ENCODE results near the gene PPP5C.
"Not testable (repeated sequence)": the region's sequence is repeated elsewhere in the genome, so short reads cannot be mapped to it uniquely, and the experiment has no call there.

Gene PPP5C

DNA sequence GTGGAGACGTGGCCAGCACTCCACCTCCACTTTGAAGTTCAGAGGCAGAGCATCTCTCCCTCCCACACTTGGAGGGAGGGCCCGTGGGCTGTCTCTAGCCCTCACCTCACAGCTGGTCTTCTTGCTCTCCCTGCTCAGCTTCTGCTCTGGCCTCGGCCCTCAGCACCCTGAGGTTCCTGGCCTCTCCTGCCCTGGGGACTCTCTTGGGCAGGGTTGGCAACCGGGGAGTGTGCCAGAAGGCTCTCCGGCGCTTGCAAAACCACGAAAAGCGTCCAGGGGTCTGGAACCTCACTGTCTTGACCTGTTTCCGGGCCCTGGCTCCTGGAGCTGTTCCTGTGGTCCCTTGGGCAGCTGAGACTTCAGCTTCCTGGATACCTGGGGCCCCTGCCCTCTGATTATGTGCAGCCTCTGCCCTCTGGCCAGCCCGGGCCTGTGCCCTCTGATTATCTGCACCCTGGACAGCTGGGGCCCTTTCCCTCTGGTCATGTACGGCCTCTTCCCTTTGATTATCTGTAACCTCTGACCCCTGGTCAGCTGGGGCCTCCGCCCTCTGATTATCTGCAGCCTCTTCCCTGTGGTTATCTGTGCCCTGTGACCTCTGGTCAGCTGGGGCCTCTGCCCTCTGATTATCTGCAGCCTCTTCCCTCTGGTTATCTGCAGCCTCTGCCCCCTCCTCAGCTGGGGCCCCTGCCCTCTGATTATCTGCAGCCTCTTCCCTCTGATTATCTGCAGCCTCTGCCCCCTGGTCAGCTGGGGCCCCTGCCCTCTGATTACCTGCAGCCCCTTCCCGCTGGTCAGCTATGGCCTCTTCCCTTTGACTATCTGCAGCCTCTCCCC, 64.4 kb downstream of the PPP5C start:
- no peak for DNase-seq

DNA sequence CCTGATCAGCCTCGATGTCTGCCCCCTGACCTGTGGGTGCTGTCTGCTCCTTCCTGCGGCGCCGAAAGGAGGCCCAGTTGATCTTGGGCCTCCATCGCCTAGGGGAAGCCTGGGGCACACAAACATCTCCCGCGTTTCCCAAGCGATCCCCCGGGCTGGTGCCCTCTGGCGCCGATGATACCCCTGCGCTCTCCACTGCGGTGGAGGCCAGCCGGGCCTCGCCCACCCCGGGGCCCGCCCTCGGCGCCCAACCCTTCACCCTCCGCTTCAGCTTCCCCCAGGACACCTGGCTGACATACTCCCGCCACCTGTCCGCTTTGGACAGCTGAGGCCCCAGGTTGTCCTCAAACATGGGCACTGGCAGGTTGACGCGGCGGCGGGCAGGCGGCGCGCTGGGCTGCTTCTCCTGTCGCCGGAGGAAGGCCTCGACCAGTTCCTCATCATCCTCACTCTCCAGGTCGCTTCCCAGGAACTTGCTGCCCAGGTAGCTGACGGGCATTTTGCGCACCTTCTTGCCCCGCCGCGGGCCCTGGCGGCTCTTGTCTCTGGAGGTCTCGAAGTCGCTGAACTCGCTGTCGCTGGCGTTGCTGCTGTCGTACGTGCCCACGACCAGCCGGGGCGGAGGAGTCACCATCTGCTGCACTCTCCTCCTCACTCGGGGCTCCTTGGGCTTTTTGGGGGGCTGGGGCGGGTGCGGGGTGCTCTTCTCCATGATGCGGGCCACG, 65.2 kb downstream of the PPP5C start:
- no peak for DNase-seq

DNA sequence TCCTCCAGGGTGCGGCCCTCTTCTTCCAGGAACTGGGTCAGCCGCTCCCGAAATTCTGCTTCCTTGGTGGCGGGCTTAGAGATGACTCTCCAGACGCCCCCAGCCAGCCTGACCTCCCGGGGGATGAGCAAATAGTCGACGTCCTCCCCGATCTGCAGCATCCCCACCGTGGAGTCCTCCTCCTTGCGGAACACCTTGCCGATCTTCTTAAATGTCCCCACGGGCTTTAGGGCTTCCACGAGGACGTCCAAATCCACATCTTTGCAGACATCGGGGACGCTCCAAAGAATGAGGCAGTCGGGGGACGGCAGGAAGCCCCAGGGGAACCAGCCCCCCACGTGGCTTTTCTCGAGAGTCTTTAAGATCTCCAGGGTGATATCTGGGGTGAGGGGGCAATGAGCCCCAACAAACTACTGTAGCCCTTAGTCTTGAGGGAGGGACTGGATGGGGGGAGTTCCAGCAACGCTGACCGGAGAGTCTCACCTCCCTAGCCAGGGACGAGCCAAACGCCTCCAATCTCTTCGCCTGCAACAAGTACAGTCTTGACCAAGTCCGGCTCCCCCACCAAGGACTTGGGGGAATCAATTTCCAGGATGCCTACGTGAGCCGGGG, 65.9 kb downstream of the PPP5C start:
- no peak for DNase-seq

DNA sequence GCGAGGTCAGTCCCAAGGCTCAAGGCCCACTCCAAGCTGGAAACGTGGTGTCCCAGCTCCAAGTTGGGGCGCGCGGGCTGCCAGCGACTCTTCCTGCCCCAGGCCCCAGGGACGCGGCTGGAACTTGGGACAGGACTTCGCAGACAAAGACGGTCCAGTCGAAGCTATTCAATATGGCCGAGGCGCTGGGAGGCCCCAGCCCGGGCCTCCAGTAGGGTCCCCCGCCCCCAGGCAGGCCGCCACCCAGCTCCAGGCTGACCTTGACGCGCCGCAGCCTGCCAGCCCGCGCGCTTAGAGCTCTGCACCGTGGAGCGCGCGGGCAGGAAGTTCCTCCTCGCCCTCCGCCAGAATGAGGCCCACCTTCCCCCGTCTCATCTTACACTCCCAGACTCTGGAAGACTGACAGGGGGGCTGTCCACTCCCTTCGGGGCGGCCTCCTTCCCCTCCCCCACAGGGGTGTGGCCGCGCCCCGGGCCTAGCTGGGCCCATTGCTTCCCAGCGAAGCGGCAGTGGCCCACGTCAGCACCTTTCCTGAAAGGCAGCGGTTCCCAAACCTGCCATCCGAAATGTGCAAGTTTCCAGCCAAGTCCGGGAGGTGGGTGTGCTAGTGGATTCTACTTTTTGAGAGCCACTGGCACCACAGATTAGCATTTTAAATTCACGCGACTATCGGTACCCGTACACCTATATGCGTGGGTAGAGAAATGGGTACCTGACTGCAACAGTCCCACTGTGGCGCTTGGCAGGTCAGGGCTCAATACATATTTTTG, 66.6 kb downstream of the PPP5C start, which contains the start of gene CCDC8:
CCDC8 (minus strand) TSS at position 303 of the 770 bp plus-strand sequence. CDS start 754 bp downstream, outside the sequence.
- DNase-seq = peak; percentile 74

DNA sequence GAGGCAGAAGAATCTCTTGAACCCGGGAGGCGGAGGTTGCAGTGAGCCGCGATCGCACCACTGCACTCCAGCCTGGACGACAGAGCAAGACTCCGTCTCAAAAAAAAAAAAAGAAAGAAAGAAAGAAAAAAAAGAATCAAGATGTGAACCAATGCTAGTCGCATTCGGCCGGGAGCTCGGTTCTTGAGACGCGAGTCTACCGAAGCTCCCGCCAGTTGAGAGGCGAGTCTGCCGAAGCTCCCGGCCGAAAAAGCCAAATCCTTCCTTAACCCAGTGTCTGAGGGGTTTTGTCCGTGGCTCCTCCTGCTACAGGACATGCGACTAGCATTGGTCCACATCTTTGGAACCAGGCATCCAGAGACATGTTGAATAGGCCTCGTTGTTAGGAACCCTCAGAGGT, 68.0 kb downstream of the PPP5C start:
- not testable (repeated sequence) for DNase-seq

DNA sequence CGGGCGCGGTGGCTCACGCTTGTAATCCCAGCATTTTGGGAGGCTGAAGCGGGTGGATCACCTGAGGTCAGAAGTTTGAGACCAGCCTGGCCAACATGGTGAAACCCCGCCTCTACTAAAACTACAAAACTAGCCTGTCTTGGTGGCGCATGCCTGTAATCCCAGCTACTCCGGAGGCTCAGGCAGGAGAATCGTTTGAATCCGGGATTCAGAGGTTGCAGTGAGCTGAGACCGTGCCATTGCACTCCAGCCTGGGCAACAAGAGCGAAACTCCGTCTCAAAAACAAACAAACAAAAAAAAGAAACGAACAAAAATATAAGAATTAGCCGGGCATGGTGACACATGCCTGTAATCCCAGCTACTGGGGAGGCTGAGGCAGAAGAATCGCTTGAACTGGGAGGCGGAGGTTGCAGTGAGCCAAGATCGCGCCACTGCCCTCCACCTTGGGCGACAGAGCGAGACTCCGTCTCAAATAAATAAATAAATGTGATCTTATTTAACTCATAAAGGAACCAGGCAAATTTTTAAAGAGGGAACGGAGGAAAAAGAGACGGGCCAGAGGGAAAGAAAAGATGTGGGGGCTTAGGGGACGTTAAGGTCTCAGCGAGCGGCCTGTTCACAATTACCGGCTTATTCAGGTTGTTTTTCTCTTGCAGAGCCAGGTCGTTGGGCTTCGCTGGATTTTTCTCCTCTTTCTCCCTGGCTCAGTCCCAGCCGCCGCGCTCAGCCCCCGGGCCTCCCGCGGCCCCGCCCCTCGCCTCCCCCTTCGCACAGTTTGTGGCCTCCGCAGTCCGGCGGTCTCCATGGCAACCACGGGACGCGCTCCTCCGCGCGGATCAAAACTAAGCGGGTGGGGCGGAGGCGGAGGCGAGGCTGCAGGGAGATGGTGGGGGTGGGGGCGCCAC, 69.2 kb downstream of the PPP5C start:
- peak; percentile 74 for DNase-seq

DNA sequence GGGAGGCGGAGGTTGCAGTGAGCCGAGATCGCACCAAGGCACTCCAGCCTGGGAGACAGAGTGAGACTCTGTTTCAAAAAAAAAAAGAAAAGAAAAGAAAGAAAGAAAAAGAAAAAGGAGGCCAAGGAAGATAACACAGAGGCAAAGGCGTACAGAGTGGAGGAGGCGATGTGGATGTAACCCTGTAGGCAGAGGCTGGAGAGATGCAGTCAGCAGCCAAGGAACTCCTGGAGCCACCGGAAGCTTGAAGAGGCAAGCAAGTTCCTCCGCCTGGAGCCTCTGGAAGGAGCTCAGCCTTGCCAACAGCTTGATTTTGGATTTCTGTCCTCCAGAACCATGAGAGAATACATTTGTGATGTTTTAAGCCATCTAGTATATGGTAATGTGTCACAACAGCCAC, 73.2 kb downstream of the PPP5C start:
- DNase-seq = no peak

DNA sequence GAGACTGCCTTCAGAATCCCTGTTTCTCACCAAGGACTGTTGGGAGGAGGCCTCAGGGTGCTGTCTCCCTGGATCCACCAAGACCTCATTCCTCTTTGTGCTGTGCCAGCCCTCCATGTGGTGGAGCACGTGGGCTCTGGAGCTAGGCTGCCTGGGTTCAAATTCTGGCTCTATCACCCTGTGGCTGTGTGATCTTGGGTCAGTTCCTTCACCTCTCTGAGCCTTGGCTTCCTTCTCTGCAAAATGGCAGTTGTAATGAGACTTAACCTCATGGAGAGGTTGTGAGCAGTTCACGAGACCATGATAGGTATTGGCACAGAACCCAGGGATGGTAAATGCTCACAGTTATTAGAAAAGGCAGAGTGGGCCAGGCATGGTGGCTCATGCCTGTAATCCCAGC, 75.5 kb downstream of the PPP5C start:
- no peak for DNase-seq

DNA sequence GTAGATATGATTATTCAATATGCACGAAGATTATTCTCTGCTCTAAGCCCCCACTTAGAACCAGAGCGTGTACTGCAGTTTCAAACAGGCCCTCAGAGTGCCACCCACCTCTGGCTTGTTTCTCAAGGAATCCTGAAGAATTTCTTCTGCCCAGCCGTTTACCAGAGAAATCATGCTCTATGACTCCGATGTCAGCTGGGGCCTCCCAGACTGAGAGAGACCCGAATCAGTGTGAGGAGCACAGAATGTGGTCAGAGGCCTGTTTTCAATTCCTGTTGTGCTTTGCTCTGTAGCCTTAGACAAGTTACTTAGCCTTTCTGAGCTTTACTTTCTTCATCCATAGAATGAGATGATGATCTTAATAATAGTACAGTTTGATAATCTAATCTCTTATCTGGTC, 76.3 kb downstream of the PPP5C start:
- DNase-seq = no peak

DNA sequence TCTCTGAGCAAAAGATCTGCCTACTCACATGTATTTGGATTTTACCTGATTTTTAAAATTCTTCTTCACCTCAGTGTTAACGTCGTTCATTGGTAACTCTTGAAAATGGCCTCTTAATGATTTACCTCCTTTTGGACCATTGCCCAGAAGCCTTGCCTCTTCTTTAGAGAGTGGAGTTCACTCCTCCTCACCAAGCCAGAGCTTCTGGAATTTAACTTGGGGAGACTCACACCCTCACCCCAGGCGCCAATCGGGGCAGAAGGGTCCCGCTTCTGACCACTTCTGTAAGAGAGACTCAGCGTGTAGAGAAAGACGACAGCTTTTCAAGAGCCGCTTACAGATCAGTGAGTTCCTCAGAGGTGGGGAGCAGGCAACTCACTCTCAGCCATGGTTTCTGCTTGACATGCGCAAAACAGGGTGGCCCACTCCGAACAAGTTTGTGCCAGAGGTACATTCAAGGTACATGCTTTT, 79.2 kb downstream of the PPP5C start:
- DNase-seq = peak; percentile 63

DNA sequence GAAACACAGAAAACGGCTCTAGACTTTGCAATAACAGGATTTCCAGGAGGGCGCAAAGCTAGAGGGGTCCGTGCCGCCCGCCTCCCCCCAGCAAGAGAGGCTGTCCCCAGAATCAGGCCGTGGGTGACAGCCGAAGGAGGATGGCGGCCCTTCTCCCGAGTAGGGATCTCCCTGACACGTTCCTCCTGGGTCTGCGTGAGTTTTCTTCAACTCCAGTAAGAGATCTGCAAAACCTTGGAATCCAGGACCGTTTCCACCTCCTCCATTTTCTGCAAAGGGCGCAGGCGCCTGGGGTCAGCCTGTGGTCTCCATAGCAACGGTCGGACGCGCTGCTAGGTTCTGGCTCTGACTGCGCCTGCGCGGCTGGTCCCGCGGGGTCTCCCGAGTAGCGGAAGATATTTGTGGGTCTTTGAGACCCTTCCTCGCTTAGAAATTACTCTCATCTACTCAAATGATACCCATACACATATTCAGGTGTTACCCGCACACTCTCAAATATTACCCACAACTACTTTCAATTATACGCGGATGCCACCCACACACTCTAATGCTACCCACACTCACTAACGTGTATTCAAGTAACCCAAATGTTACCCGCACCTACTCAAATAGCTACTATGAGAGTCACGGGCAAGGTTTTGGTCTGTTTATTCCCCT, 79.7 kb downstream of the PPP5C start:
- DNase-seq = peak; percentile 67

DNA sequence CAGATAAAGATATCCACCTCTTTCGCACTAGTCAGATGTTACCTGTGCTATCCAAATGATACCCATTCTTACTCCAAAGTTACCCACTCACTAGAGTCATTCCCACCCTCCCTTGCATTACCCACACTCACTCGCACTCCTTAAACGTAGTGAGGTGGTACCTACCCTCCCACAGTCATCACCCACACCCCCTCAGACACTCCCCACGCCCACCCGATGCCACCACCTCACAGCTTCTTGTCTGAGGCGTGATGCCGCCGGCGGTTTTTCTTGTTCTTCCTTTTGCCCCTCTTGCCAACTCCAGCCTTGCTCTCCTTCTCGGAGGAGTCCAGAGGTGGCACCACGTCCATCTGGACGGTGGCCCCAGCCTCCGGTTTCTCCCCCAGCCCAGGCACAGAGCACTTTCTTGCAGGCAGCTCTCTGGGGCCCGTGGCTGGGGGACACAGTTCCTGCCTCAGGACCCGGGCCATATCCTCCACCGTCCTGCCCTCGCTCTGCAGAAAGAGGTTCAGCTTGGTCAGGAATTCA, 80.7 kb downstream of the PPP5C start:
- DNase-seq = no peak

DNA sequence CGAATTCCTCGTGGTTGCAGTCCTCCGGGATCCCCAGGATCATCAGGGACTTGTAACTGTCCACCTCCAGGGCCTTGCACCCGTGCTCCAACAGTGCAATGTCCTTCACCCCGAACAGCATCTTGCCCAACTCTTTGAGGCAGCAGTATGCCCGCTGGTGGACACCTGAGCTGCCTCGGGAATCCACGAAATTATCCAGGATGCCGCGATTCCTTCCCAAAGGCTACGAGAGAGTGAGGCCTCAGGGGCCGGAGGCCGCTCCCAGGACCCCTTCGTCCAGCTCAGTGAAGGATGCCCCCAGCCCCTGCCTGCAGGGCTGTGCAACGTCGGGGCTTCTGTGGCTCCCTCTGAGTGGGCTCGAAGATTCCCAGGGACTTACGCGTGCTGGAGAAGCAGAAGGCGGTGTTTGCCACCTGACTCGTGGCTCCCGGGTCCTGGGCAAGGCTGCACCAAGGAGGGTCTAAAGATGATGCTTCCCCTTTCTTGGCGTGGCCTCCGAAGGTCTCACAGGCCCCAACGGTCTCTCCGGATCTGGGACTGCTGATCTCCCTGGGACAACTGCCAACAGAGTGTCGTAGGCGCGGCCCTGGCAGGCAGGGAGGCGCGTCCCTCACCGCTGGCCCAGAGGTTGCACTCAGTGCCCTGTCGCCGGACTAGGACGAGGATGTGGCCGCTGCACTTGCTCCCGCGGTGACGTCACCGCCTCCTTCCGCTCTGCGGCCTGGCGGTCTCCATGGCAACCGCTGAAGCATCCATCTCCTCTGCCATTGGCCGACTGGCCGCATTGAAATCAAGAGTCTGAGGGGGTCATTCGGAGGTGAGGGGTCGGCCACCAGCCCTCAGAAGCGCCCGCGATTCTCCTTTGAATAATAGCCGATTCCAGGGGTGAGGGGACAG, 81.6 kb downstream of the PPP5C start, which contains the start of gene PNMA8C:
PNMA8C (minus strand) TSS at position 698 of the 897 bp plus-strand sequence; CDS start at position 121, 577 bp downstream.
- peak; percentile 35 for DNase-seq

DNA sequence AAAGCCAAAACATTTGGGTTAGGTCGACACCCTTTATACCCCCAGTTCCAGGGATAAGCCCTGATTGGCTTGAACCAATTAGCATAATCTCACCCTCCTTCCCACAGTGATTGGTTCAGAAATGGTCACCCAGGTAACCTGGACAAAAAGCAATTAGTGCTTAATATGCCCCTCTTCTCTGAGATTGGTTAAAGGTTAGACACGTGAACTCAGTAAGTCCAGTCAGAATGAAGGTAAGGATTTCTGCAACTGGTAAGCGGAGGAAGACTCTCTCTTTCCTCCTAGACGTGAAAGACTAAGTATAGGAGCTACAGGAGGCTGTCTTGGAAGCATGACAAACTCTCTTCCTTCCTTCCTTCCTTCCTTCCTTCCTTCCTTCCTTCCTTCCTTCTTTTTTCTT, 83.1 kb downstream of the PPP5C start:
- DNase-seq = no peak

DNA sequence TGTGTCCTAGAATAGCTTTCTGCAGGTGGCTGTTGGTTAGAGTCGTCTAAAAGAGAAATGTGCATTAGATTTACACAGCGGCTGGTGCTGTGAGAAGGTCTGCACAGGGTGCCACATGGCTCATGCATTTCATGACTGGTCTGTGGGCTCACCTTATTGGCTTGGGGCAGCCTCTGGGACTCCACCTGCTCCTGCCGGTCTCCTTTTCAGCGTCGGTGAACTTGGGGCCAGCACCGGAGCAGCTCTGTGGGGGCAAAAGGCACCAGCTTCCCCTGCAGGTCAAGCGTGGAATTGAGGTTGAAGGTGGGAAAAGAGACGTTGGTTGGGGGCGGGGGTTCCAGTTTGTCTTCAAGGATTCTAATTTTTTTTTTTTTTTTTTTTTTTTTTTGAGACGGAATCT, 84.9 kb downstream of the PPP5C start:
- DNase-seq = no peak

DNA sequence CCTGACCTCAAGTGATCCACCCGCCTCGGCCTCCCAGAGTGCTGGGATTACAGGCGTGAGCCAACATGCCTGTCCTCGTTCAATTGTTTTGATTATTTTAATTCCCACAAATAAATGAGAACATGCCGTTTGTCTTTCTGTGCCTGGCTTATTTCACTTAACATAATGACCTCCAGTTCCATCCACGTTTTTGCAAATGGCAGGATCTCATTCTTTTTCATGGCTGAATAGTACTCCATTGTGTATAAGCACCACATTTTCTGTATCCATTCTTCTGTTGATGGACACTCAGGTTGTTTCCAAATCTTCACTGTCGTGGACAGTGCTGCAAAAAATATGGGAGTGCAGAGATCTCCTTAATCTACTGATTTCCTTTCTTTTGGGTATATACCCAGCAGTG, 86.6 kb downstream of the PPP5C start:
- DNase-seq = not testable (repeated sequence)

DNA sequence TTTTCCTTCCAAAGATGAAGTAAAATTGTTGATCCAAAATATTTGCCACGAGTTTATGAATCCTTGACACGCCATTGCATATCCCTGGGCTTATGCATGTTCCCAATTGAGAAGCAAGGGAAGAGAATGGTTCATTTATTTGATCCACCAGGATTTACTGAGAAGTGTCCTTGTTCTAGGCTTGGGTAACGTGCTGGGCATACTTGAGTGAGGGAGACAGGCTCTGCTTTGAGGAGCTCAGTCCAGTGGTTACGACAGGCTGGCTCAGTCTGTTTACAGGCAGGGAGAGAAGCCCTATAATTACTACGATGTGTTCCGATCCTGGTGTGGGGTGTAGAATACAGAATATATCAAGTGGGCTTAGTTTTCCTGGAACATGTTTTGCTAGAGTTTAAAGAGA, 88.1 kb downstream of the PPP5C start:
- no peak for DNase-seq

DNA sequence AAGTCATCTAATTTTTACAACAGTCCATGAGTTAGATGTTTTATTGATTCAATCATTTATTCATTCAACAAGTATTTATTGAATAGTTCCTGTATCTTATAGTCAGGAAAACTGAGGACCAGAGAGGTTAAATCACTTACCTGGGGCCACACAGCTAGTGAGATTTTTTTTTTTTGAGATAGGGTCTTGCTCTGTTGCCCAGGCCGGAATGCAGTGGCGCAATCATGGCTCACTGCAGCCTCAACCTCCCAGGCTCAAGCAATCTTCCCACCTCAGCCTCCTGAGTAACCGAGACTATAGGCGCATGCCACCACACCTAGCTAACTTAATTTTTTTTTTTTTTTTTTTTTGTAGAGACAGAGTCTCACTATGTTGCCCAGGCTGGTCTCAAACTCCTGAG, 88.8 kb downstream of the PPP5C start:
- not testable (repeated sequence) for DNase-seq
